ENCODE results near the gene SLC26A11.

GRCh38 chr17:80187090-80187489, 33.1 kb upstream of the SLC26A11 start:
- TF ChIP-seq CTCF (IDR thresholded peaks at IDR 0.05) = no peak
- TF ChIP-seq POLR2AphosphoS5 (IDR thresholded peaks at IDR 0.05) = no peak
